Fibroblast of lung (primary cell): ENCODE measurements around the gene PXMP2. TPM values are rescaled to one million over a fixed set of nuclear protein-coding genes. Genes with fewer than 3 reads are reported as not detected.

Experiments
- DNase-seq, 2 donors: peaks; one replicate each; pipeline versions ENCODE4 v3.0.0 to v3.0.0-alpha.2; 2010; ENCODE audit warnings: low read depth in 2 of 2
- H2AFZ ChIP-seq: 2 replicates; pipeline ENCODE4 v1.5.1; 2012; ENCODE audit warnings: low read length, control low read depth, inconsistent platforms
- H3K27ac ChIP-seq: 2 replicates; pipeline ENCODE4 v1.5.1; 2011; ENCODE audit warnings: low read length, control low read depth; ENCODE audit not compliant: insufficient read depth
- H3K27me3 ChIP-seq: 2 replicates; pipeline ENCODE4 v1.5.1; 2011; ENCODE audit warnings: mild to moderate bottlenecking, low read length; ENCODE audit not compliant: control insufficient read depth, insufficient read depth
- H3K36me3 ChIP-seq: 2 replicates; pipeline ENCODE4 v1.5.1; 2011; ENCODE audit warnings: low read length; ENCODE audit not compliant: control insufficient read depth, insufficient read depth
- H3K4me1 ChIP-seq: 2 replicates; pipeline ENCODE4 v1.5.1; 2011; ENCODE audit warnings: low read length; ENCODE audit not compliant: control insufficient read depth, insufficient read depth; ENCODE audit errors: extremely low read depth
- H3K4me2 ChIP-seq: 2 replicates; pipeline ENCODE4 v1.5.1; 2011; ENCODE audit warnings: low read length, control low read depth; ENCODE audit not compliant: insufficient read depth; ENCODE audit errors: extremely low read depth
- H3K4me3 ChIP-seq, 4 experiments: fragments of 200-600 bp in 1 of 4; sonication (generic) in 1 of 4; replicated peaks in 1 of 4; 2 replicates each; pipeline ENCODE4 v1.5.1; 2011 to 2016; ENCODE audit warnings: low read length in 4 of 4, low read depth in 3 of 4, mild to moderate bottlenecking in 3 of 4, control low read depth in 2 of 4, inconsistent platforms in 1 of 4, mixed read lengths in 1 of 4; ENCODE audit not compliant: insufficient read depth in 1 of 4; ENCODE audit errors: control extremely low read depth in 1 of 4
- H3K79me2 ChIP-seq: 2 replicates; pipeline ENCODE4 v1.5.1; 2012; ENCODE audit warnings: mild to moderate bottlenecking, low read length, inconsistent platforms; ENCODE audit not compliant: control insufficient read depth, insufficient read depth
- H3K9ac ChIP-seq: 2 replicates; pipeline ENCODE4 v1.5.1; 2011; ENCODE audit warnings: mild to moderate bottlenecking, low read length, control low read depth; ENCODE audit not compliant: insufficient read depth
- H3K9me3 ChIP-seq: 2 replicates; pipeline ENCODE4 v1.5.1; 2012; ENCODE audit warnings: low read depth, low read length; ENCODE audit not compliant: control insufficient read depth, insufficient read depth
- H4K20me1 ChIP-seq: 2 replicates; pipeline ENCODE4 v1.5.1; 2011; ENCODE audit warnings: low read length; ENCODE audit not compliant: control insufficient read depth, insufficient read depth; ENCODE audit errors: extremely low read depth
- EZH2 ChIP-seq: IDR thresholded peaks from 2 replicates; pipeline ENCODE4 v1.5.1; 2012; ENCODE audit warnings: low read length, control low read depth, mild to moderate bottlenecking; ENCODE audit errors: missing control alignments
- polyA plus RNA-seq, 2 donors: library from polyadenylated mRNA; depleted of rRNA in 1 of 2; stranded (reverse) in 1 of 2; unstranded in 1 of 2; fragments of >200 nt; gene quantifications; 2 replicates each; pipeline ENCODE4 v1.2.1, GENCODE V29; 2011 to 2012; ENCODE audit warnings: missing spikeins in 1 of 2
- total RNA-seq: library from RNA; depleted of rRNA; stranded (reverse); fragments of >200 nt; gene quantifications from 2 replicates; pipeline ENCODE4 v1.2.1, GENCODE V29; 2014
- TF ChIP-seq, protein P1 (sequence below), 2 donors: IDR thresholded peaks in 1 of 2; conservative IDR thresholded peaks in 1 of 2; 1 replicate in 1 of 2; 2 replicates in 1 of 2; pipeline ENCODE4 v1.5.1; 2011 to 2012; ENCODE audit warnings: low read length in 2 of 2, control low read depth in 1 of 2, inconsistent platforms in 1 of 2, low read depth in 1 of 2, mild to moderate bottlenecking in 1 of 2

PXMP2 gene
- total and polyA plus RNA-seq, 2 donors (not counting 1 experiment from before 2014, with no cell fraction given) = 10.6 to 14.5 TPM

DNA sequence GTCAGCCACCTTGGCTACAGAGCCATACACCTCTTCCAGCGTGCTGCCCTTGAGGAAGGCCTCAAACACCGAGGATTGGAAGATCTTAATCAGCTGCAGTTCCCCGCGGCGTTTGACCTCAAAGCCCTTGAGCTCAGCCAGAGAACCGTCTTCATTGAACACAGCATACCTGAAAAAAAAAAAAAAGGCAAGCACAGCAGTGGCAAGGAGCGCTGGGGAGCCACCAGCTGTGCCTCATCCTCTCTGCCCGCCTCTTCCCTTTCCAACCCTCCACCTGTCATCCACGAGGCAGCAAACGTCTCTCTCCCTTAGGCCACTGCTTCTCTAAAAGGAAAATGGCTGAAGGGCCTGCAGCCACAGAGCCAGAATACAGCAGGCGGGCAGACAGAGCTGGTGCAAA lies 26.4 kb upstream of the PXMP2 start:
- no peaks in the 10 kb centered on the region for H3K79me2 ChIP-seq

DNA sequence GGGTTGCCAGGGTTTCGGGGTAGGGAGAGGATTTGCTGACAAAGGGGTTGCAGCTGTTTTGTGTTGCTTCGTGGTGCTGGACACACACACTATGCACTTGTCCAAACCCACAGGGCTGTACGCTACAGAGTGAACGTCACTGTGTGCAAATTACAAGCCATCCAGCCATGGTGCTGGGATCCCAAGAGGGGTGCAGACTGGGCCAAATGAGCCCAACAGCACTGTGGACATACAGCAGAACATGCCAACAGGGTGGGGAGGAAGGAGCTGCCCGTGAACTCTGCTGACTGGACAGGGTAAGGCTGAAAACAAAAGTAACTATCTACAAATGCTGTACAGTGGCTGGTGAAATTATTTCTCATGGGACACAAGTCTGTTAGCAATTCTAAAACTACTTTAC lies 25.4 kb upstream of the PXMP2 start:
- Histone ChIP-seq H4K20me1 (no peaks in the 10 kb centered on the region), H3K27me3 (no peaks in the 10 kb centered on the region), H3K79me2 (no peaks in the 10 kb centered on the region), H3K9me3 (no peaks in the 10 kb centered on the region), H2AFZ (no peak overlapping the region), H3K27ac (no peak overlapping the region), H3K36me3 (peaks cover 23% of the 10 kb centered on the region), H3K4me2 (no peak overlapping the region), H3K4me3 (no peak overlapping the region), H3K9ac (no peak overlapping the region), H3K4me1 (no peaks in the 10 kb centered on the region)
- TF ChIP-seq EZH2 = no peak
- TF ChIP-seq, protein P1, sequence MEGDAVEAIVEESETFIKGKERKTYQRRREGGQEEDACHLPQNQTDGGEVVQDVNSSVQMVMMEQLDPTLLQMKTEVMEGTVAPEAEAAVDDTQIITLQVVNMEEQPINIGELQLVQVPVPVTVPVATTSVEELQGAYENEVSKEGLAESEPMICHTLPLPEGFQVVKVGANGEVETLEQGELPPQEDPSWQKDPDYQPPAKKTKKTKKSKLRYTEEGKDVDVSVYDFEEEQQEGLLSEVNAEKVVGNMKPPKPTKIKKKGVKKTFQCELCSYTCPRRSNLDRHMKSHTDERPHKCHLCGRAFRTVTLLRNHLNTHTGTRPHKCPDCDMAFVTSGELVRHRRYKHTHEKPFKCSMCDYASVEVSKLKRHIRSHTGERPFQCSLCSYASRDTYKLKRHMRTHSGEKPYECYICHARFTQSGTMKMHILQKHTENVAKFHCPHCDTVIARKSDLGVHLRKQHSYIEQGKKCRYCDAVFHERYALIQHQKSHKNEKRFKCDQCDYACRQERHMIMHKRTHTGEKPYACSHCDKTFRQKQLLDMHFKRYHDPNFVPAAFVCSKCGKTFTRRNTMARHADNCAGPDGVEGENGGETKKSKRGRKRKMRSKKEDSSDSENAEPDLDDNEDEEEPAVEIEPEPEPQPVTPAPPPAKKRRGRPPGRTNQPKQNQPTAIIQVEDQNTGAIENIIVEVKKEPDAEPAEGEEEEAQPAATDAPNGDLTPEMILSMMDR (conservative IDR thresholded peaks at IDR 0.05 in 1 of 2, IDR thresholded peaks at IDR 0.05 in 1 of 2; ENCODE audit: low read depth in 1 of 2, low read length in 2 of 2) = no peak
- DNase-seq = no peak

More for the DNA sequence above, 26.4 kb upstream of the PXMP2 start:
- Histone ChIP-seq H3K9me3 (no peaks in the 10 kb centered on the region), H4K20me1 (no peaks in the 10 kb centered on the region), H2AFZ (no peak overlapping the region), H3K27ac (no peak overlapping the region), H3K27me3 (no peaks in the 10 kb centered on the region), H3K36me3 (peaks cover 21% of the 10 kb centered on the region), H3K4me1 (no peaks in the 10 kb centered on the region), H3K4me3 (no peak overlapping the region), H3K9ac (no peak overlapping the region), H3K4me2 (no peak overlapping the region)
- no peak for TF ChIP-seq EZH2
- TF ChIP-seq, protein P1 (conservative IDR thresholded peaks at IDR 0.05 in 1 of 2, IDR thresholded peaks at IDR 0.05 in 1 of 2; ENCODE audit: low read depth in 1 of 2, low read length in 2 of 2) = no peak
- DNase-seq = no peak

DNA sequence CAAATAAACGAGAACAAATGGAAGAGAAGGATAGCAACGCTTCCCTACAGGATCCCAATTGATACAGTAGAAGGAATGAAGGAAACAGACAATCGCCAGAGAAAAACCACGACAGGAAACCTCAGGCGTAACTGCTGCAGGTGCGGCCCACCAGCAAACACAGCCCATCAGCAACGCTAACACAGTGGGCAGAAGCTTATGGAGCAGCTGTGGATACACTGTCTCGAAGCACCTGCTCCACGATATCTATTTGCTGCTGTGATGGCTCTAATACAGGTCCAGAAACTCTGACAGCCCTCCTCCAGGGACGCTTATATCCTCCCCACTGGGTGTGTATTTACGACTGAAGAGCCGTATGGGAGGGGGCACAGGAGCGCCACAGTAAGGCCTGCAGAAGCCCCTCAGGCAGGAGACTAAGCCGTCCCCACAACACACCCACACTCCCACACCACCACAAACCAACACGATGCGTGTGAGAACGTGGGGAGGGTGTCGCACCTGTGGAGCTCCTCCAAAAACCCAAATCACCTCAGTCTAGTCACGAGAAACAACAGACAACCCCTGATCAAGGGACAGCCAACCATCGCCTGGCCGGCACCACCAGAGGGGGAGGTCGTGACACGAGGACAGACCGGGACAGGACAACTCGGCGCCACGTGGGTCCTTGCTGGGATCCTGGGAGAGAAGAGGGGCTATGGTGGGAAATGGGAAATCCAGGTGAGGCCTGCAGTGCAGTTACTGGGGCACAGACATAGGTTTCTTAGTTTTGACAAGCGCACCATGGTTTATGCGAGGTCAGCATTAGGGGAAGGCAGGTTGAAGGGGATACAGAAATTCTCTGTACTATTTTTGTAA lies 24.3 kb upstream of the PXMP2 start:
- no peaks in the 10 kb centered on the region for H3K4me1 ChIP-seq
- no peaks in the 10 kb centered on the region for H3K79me2 ChIP-seq
- H2AFZ ChIP-seq = no peak overlapping the region
- H3K4me2 ChIP-seq = no peak overlapping the region
- TF ChIP-seq EZH2 = no peak
- TF ChIP-seq, protein P1 (conservative IDR thresholded peaks at IDR 0.05 in 1 of 2, IDR thresholded peaks at IDR 0.05 in 1 of 2; ENCODE audit: low read depth in 1 of 2, low read length in 2 of 2) = no peak
- H3K27ac ChIP-seq = no peak overlapping the region
- peaks cover 25% of the 10 kb centered on the region for H3K36me3 ChIP-seq
- no peak overlapping the region for H3K9ac ChIP-seq
- H4K20me1 ChIP-seq = no peaks in the 10 kb centered on the region
- no peaks in the 10 kb centered on the region for H3K27me3 ChIP-seq
- no peak overlapping the region for H3K4me3 ChIP-seq
- no peaks in the 10 kb centered on the region for H3K9me3 ChIP-seq
- DNase-seq = no peak
